ENCODE results near the gene DNAI1.
A peak's percentile ranks its signal among the peaks of the same experiment; 100 is the strongest.

- TF ChIP-seq CTCF (IDR thresholded peaks at IDR 0.05), result no peak
- TF ChIP-seq RAD21 (IDR thresholded peaks at IDR 0.05; ENCODE audit: low read length), result peak; percentile 23; the same call in 1 of the 2 replicates
- no peak for TF ChIP-seq PBX3 (IDR thresholded peaks at IDR 0.05)
- TF ChIP-seq, protein P1, sequence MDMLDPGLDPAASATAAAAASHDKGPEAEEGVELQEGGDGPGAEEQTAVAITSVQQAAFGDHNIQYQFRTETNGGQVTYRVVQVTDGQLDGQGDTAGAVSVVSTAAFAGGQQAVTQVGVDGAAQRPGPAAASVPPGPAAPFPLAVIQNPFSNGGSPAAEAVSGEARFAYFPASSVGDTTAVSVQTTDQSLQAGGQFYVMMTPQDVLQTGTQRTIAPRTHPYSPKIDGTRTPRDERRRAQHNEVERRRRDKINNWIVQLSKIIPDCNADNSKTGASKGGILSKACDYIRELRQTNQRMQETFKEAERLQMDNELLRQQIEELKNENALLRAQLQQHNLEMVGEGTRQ (IDR thresholded peaks at IDR 0.05; ENCODE audit: borderline replicate concordance, low read depth, low read length), result no peak
- TF ChIP-seq MAX (IDR thresholded peaks at IDR 0.05; ENCODE audit: low read depth), result no peak
Observed at GRCh38 chr9:34554211-34555001, 95.8 kb downstream of the DNAI1 start.
